Keratinocyte (primary cell): Measurements from ENCODE around the gene FTL. TPM values are rescaled to one million over a fixed set of nuclear protein-coding genes. Genes with fewer than 3 reads are reported as not detected.

Experiments used
- DNase-seq: peaks from one replicate; pipeline ENCODE4 v3.0.0-alpha.2; 2011; ENCODE audit warnings: low read depth, missing footprints, low spot score
- FAIRE-seq: peaks from 2 replicates; lab custom pipeline; 2011; peaks lifted over from hg19 to GRCh38; lab: Jason Lieb, UNC
- H2AFZ ChIP-seq: 2 replicates; pipeline ENCODE4 v1.6.0; 2012; ENCODE audit warnings: low read length, control low read depth, inconsistent platforms; ENCODE audit not compliant: control insufficient read depth
- H3K27ac ChIP-seq: 2 replicates; pipeline ENCODE4 v1.5.1; 2011; ENCODE audit warnings: low read length; ENCODE audit not compliant: control insufficient read depth, insufficient read depth
- H3K27me3 ChIP-seq: 3 replicates; pipeline ENCODE4 v1.6.0; 2011; ENCODE audit warnings: low read length; ENCODE audit not compliant: control insufficient read depth, insufficient read depth; ENCODE audit errors: extremely low read depth
- H3K36me3 ChIP-seq, 2 experiments: 2 replicates in 1 of 2; 3 replicates in 1 of 2; pipeline ENCODE4 v1.5.1; 2011; ENCODE audit warnings: low read length in 2 of 2, mild to moderate bottlenecking in 1 of 2; ENCODE audit not compliant: control insufficient read depth in 2 of 2, insufficient read depth in 2 of 2; ENCODE audit errors: extremely low read depth in 1 of 2
- H3K4me1 ChIP-seq: 3 replicates; pipeline ENCODE4 v1.5.1; 2011; ENCODE audit warnings: low read length; ENCODE audit not compliant: control insufficient read depth, insufficient read depth; ENCODE audit errors: extremely low read depth
- H3K4me2 ChIP-seq: 3 replicates; pipeline ENCODE4 v1.6.0; 2011; ENCODE audit warnings: low read depth, low read length; ENCODE audit not compliant: control insufficient read depth, insufficient read depth; ENCODE audit errors: extremely low read depth
- H3K4me3 ChIP-seq, 3 experiments: fragments of 200-600 bp in 1 of 3; sonication (generic) in 1 of 3; 2 replicates in 2 of 3; 3 replicates in 1 of 3; pipeline ENCODE4 v1.5.1; 2011 to 2016; ENCODE audit warnings: low read length in 3 of 3, mild to moderate bottlenecking in 3 of 3, control low read depth in 2 of 3, inconsistent platforms in 1 of 3, low read depth in 1 of 3, mixed read lengths in 1 of 3, mixed run types in 1 of 3, moderate library complexity in 1 of 3; ENCODE audit not compliant: control insufficient read depth in 2 of 3, insufficient read depth in 2 of 3; ENCODE audit errors: extremely low read depth in 1 of 3
- H3K79me2 ChIP-seq: 2 replicates; pipeline ENCODE4 v1.6.0; 2012; ENCODE audit warnings: low read length; ENCODE audit not compliant: control insufficient read depth, insufficient read depth
- H3K9ac ChIP-seq: 3 replicates; pipeline ENCODE4 v1.6.0; 2011; ENCODE audit warnings: low read length; ENCODE audit not compliant: control insufficient read depth, insufficient read depth; ENCODE audit errors: extremely low read depth
- H3K9me1 ChIP-seq: 3 replicates; pipeline ENCODE4 v1.6.0; 2011; ENCODE audit warnings: low read length; ENCODE audit not compliant: control insufficient read depth, insufficient read depth; ENCODE audit errors: extremely low read depth
- H3K9me3 ChIP-seq: 2 replicates; pipeline ENCODE4 v1.5.1; 2012; ENCODE audit warnings: low read depth, low read length; ENCODE audit not compliant: control insufficient read depth
- H4K20me1 ChIP-seq: 3 replicates; pipeline ENCODE4 v1.6.0; 2011; ENCODE audit warnings: low read length; ENCODE audit not compliant: control insufficient read depth, insufficient read depth; ENCODE audit errors: extremely low read depth
- CTCF ChIP-seq, 3 experiments: IDR thresholded peaks in 1 of 3; conservative IDR thresholded peaks in 1 of 3; optimal IDR thresholded peaks in 1 of 3; 2 replicates in 2 of 3; 3 replicates in 1 of 3; pipeline versions ENCODE3 to v1.5.1; 2011; ENCODE audit warnings: low read length in 3 of 3, mild to moderate bottlenecking in 3 of 3, moderate library complexity in 2 of 3, control low read depth in 1 of 3, inconsistent platforms in 1 of 3; ENCODE audit not compliant: insufficient read depth in 2 of 3; ENCODE audit errors: extremely low read depth in 1 of 3
- EZH2 ChIP-seq: IDR thresholded peaks from one replicate; pipeline ENCODE4 v1.6.1; 2012; ENCODE audit warnings: inconsistent platforms, mild to moderate bottlenecking, low read length, moderate library complexity
- dilution Hi-C: fragments of 300-500 bp; cut with MboI; formaldehyde crosslinking; loops from one replicate; pipeline ENCODE4 v1.7.0; 2020; ENCODE audit warnings: low sequenced_read_pairs; ENCODE audit not compliant: extremely low pct_ligation_motif_present
- polyA plus RNA-seq, 5 experiments: library from polyadenylated mRNA; depleted of rRNA in 3 of 5; stranded (reverse) in 3 of 5; stranded (forward) in 1 of 5; unstranded in 1 of 5; fragments of >200 nt; gene quantifications; 1 replicate in 1 of 5; 2 replicates in 3 of 5; 3 replicates in 1 of 5; pipeline versions ENCODE4 v1.2.1 to v1.2.3, GENCODE V29; 2011 to 2012; ENCODE audit warnings: missing spikeins in 2 of 5, low read depth in 1 of 5, low replicate concordance in 1 of 5

Gene FTL
- polyA plus RNA-seq, 1 donor (not counting 4 experiments of a cell fraction or from before 2014, with no cell fraction given), result 838 TPM

- Histone ChIP-seq H3K4me2 (peak overlapping the region; percentile 88), H3K4me1 (peaks cover 15% of the 10 kb centered on the region), H3K9me3 (no peaks in the 10 kb centered on the region), H3K27me3 (no peaks in the 10 kb centered on the region), H3K79me2 (peaks cover 72% of the 10 kb centered on the region), H3K9me1 (peaks cover 3% of the 10 kb centered on the region), H4K20me1 (no peaks in the 10 kb centered on the region), H3K9ac (peak overlapping the region; percentile 95), H3K27ac (peak overlapping the region; percentile 92), H3K4me3 (peak overlapping the region; percentile 76 to 98 (median 95)), H2AFZ (peak overlapping the region; percentile 53), H3K36me3 (peaks cover 23 to 24% of the 10 kb centered on the region in 2 experiments)
- dilution Hi-C loops, result no loop called here
- DNase-seq (no peak), FAIRE-seq (no peak)
- TF ChIP-seq CTCF (optimal IDR thresholded peaks at IDR 0.05 in 1 of 3, IDR thresholded peaks at IDR 0.05 in 1 of 3, conservative IDR thresholded peaks at IDR 0.05 in 1 of 3; ENCODE audit: extremely low read depth in 1 of 3, insufficient read depth in 2 of 3, low read length in 3 of 3), result no peak
- TF ChIP-seq EZH2, result no peak
Observed at GRCh38 chr19:48992581-48993174, 27.6 kb downstream of the FTL start.

- peak within 1 kb of the TSS; percentile 80 for H2AFZ ChIP-seq
- peaks cover 18 to 22% of the 10 kb centered on the region in 2 experiments for H3K36me3 ChIP-seq
- peak within 1 kb of the TSS; percentile 92 for H3K27ac ChIP-seq
- peak; percentile 96 for DNase-seq
- dilution Hi-C loops, result no loop called here
- no peaks in the 10 kb centered on the region for H4K20me1 ChIP-seq
- H3K9me3 ChIP-seq, result no peaks in the 10 kb centered on the region
- H3K4me2 ChIP-seq, result peak within 1 kb of the TSS; percentile 88
- H3K4me1 ChIP-seq, result peaks cover 15% of the 10 kb centered on the region
- peak within 1 kb of the TSS; percentile 95 for H3K9ac ChIP-seq
- peaks cover 3% of the 10 kb centered on the region for H3K9me1 ChIP-seq
- TF ChIP-seq EZH2 (no peak), CTCF (optimal IDR thresholded peaks at IDR 0.05 in 1 of 3, IDR thresholded peaks at IDR 0.05 in 1 of 3, conservative IDR thresholded peaks at IDR 0.05 in 1 of 3; ENCODE audit: extremely low read depth in 1 of 3, insufficient read depth in 2 of 3, low read length in 3 of 3) (peak; percentile 80 to 99 (median 82))
- H3K79me2 ChIP-seq, result peaks cover 75% of the 10 kb centered on the region
- no peaks in the 10 kb centered on the region for H3K27me3 ChIP-seq
- FAIRE-seq, result peak; percentile 95
- H3K4me3 ChIP-seq, result peak within 1 kb of the TSS; percentile 76 to 98 (median 95)
Observed at GRCh38 chr19:48993175-48994034, 28.3 kb downstream of the FTL start, which contains the start of the genes GYS1 and RUVBL2. GYS1 (minus strand) TSS chr19:48993309; CDS start chr19:48993112, 197 bp downstream. RUVBL2 (plus strand) TSS chr19:48993887; CDS start chr19:48993912, 25 bp downstream.
